HG02610 (cell line): Measurements from ENCODE around the gene TWF2.

Experiments
- ATAC-seq: cut with Tn5 transposase; IDR thresholded peaks from one replicate; pipeline ENCODE4 v1.9.1; 2021; ENCODE audit warnings: mild to moderate bottlenecking, moderate library complexity; ENCODE audit not compliant: unreplicated experiment

TWF2 gene

DNA sequence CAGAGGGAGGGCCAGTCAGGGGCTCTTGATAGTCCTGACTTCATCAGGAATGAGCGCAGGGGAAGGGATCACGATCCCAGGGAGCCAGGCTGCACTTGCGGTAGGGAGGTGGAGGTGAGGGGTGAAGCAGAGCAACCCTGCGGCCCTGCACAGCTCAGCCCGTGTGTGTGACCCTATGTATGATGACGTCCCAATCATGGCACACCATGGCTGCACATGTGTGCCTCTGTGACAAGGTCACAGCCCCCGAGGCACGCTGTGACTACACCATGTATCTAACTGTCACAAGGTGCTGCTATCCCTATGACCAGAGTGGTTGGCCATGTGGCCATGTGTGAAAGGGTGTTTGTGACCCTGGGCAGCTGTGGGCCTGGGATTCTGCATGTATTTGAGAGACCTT is 54.3 kb downstream of the TWF2 start:
- no peak for ATAC-seq

DNA sequence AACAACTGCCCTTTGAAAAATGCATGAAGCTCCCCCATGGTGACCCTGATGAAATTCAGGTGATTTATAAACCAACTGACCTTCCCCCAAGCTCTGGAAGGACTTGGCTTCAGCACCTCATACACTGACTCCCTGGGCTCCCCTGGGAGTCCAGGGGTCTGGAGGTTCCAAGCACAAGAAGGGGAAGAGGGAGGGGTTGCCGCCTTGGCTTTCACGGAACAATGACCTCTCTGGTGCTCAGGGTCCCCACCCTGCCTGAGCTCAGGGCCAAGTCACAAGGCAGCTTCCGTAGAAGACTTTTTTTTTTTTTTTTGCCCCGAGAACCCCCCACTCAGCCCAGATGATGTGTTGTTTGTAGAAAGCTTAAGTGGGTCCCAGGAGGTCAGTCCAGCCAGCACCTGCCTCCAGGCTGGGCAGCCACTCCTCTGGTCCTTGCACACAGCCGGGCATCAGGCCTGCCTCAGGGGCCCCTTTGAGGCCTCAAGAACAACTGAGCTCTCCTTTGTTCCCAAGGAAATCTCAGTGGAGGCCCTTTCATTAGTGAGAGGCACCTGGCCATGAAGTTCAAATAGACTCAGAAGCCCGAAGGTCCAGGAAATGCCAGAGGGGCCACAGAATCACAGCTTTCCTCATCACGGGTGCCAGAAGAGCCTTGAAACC is 55.0 kb downstream of the TWF2 start:
- ATAC-seq = no peak

DNA sequence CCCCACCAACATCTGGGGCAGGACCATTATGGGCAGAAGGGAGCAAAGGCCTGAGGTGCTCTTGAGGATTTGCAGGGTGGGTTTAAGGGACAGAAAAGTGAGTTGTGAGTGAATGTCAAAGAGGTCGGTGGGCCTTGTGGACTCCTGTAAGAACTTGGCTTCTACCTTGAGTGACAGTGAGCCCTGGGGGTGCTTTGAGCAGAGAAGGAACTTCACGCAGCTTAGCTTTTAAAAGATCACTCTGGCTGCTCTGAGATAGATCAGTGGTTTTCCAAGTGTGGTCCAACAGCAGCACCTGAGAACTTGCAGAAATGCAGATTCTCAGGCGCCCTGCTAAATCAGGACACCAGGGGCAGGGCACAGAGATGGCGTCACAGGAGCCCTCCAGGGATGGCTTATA is 56.3 kb downstream of the TWF2 start:
- no peak for ATAC-seq

DNA sequence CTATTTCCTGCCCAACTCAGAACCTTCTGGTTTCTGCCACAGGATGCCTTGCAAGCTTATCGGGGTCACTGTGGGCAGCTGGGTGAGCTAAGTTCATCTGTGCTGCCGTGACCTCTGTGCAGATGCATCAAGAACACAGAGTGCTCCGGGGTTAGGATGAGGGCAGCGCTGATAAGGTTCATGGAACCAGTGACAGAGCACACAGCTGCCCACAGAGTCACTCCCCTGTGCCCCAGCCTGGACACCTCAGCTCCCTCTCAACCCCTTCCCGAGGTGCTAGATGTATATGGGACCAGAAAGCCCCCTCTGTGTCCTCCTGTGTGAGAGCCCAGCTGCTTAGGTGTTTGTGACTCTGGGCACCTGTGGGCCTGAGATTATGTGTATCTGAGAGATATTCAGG is 56.8 kb downstream of the TWF2 start:
- no peak for ATAC-seq

DNA sequence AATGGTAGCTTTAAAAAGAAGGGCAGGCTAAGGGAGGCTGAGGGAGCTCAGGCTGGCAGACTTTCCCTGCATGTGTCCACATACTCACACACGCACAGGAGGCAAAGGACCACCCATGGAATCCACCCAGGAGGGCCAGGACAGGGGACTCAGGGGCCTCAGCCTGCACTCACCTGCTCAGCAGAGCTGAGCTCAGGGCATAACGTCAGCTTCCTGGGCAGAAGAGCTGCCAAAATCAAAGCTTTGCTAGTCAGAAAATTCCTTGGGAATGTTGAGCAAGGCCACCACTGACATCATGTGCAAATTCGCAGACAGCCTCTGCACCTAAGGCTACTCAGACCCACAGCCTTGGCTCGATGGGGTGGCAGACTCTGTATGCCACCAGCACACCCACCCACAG is 57.4 kb downstream of the TWF2 start:
- ATAC-seq = no peak
